ENCODE data around the gene SORCS2.

Gene SORCS2

GRCh38 chr4:7768736-7769135 lies 576.4 kb downstream of the SORCS2 start:
- Histone ChIP-seq H3K9ac (ENCODE audit: low read length) (no peak overlapping the region), H3K9me3 (ENCODE audit: control insufficient read depth, insufficient read depth, low read depth, low read length) (no peaks in the 10 kb centered on the region), H3K4me3 (ENCODE audit: low read depth, low read length) (no peak overlapping the region), H3K27me3 (ENCODE audit: control insufficient read depth, insufficient read depth, low read length) (no peaks in the 10 kb centered on the region), H3K36me3 (ENCODE audit: control insufficient read depth, insufficient read depth, low read length) (peaks cover 87% of the 10 kb centered on the region), H3K27ac (ENCODE audit: low read depth, low read length) (no peak overlapping the region), H3K4me1 (ENCODE audit: control insufficient read depth, insufficient read depth, low read length) (no peaks in the 10 kb centered on the region)

DNA sequence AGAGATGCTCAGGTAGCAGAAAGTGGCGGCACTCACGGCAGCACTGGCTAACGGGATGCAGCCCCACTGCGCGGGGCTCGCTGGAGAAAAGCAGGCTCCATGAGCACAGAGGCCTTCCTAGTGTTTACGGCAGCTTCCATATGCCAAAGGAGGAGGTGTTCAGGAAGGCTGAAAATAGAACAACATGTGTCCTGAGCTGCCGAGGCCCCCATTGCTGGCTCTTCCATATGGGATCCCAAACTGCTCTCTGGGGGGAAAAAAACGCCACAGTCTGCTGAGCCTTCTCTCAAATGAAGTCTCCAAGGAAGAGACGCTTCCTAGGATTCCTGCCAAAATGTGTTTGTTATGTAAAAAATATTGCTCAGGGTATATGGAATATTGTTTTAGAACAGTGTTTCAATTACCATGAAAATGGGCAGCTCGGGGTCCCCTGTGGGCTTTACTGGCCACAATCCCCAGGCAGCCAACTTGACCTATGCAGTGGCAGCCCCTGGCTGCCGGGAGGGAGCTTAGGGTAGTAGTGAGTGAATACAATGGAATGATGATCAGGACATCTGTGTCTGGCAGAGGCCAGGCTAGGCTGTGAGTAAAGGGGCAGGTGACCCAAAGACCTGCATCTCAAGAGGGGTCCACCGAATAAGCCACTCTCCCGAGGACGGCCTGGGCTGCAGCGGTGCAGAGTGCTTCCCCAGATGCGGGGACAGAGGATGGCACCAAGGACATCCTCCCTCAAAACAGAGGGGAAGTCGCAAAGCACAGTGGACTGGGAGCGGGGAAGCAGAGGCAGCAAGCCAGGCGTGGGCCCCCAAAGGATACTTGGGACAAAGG lies 577.3 kb downstream of the SORCS2 start:
- H3K9me3 ChIP-seq (ENCODE audit: control insufficient read depth, insufficient read depth, low read depth, low read length), result no peaks in the 10 kb centered on the region
- H3K4me3 ChIP-seq (ENCODE audit: low read depth, low read length), result no peak overlapping the region
- H3K9ac ChIP-seq (ENCODE audit: low read length), result no peak overlapping the region
- no peak overlapping the region for H3K27ac ChIP-seq (ENCODE audit: low read depth, low read length)
- H3K36me3 ChIP-seq (ENCODE audit: control insufficient read depth, insufficient read depth, low read length), result peaks cover 91% of the 10 kb centered on the region
- H3K27me3 ChIP-seq (ENCODE audit: control insufficient read depth, insufficient read depth, low read length), result no peaks in the 10 kb centered on the region
- no peaks in the 10 kb centered on the region for H3K4me1 ChIP-seq (ENCODE audit: control insufficient read depth, insufficient read depth, low read length)

- Histone ChIP-seq H3K36me3 (ENCODE audit: control insufficient read depth, insufficient read depth, low read length) (peaks cover 94% of the 10 kb centered on the region), H3K4me3 (ENCODE audit: low read depth, low read length) (no peak overlapping the region), H3K27me3 (ENCODE audit: control insufficient read depth, insufficient read depth, low read length) (no peaks in the 10 kb centered on the region), H3K27ac (ENCODE audit: low read depth, low read length) (no peak overlapping the region), H3K9me3 (ENCODE audit: control insufficient read depth, insufficient read depth, low read depth, low read length) (no peaks in the 10 kb centered on the region), H3K4me1 (ENCODE audit: control insufficient read depth, insufficient read depth, low read length) (peaks cover 2% of the 10 kb centered on the region; the same call in 1 of the 2 replicates), H3K9ac (ENCODE audit: low read length) (no peak overlapping the region)
Measured at GRCh38 chr4:7770224-7771050, 578.1 kb downstream of the SORCS2 start.

DNA sequence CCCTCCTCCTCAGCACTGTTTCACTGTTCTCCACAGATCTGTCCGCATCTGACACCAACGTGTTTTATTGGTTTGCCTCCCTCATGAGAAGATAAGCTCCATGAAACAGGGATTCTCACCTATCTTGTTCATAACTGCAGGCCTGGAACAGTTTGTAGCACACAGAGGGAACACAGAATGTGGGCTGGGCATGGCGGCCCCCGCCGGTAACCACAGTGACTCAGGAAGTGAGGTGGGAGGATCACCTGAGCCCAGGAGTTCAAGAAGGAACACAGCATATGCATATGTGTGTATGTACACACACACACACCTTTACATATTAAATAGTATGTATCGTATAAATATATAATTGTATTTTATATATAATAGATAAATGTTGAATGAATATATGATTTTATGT lies 578.7 kb downstream of the SORCS2 start:
- peaks cover 90% of the 10 kb centered on the region for H3K36me3 ChIP-seq (ENCODE audit: control insufficient read depth, insufficient read depth, low read length)
- H3K27ac ChIP-seq (ENCODE audit: low read depth, low read length), result no peak overlapping the region
- no peak overlapping the region for H3K9ac ChIP-seq (ENCODE audit: low read length)
- no peaks in the 10 kb centered on the region for H3K9me3 ChIP-seq (ENCODE audit: control insufficient read depth, insufficient read depth, low read depth, low read length)
- peaks cover 3% of the 10 kb centered on the region; the same call in 1 of the 2 replicates for H3K4me1 ChIP-seq (ENCODE audit: control insufficient read depth, insufficient read depth, low read length)
- no peaks in the 10 kb centered on the region for H3K27me3 ChIP-seq (ENCODE audit: control insufficient read depth, insufficient read depth, low read length)
- H3K4me3 ChIP-seq (ENCODE audit: low read depth, low read length), result no peak overlapping the region

DNA sequence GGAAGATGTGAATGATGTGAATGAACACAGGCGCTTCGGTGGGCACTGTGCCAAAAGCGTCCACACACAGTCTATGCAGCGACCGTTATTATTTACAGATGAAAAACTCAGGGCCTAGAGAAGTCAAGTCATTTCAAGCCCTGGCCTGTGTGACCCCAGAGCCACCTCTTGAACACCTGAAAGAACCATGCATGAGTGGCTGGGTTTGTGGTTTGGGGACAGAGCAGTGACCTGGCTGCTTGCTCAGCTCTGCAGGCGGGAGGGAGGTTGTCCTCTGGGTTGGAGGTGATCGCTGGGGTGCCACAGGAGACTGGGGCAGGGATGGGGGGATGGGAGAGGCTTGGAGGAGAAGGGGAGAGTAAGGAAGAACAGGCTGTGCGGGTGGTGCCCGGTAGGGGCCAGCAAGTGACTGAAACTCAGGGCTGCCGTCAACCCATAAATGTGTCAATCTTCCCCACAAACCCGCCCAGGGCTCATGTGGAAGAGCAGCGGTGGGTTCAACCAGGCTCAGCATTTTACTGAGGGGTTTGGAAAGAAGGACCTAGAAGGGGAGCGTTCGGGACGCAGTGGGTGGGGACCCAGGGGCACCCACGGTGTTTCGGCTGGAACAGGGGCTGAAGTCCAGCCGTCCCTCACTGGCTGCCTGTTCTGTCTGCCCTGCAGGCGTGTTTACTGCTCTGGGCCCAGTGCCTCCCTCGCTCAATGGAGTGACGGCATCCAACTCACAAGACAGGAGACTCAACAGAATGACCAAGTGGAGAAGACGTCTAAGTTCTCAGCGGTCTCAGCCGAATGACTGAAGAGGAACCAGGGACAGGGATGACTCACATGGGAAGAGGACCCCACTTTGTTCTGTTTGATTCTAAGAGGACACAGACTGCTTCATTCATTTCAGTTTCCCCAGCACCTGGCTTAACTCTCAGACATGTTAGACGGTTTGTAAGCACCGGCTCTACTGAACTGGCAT lies 579.5 kb downstream of the SORCS2 start:
- H3K4me3 ChIP-seq (ENCODE audit: low read depth, low read length), result no peak overlapping the region
- H3K27ac ChIP-seq (ENCODE audit: low read depth, low read length), result no peak overlapping the region
- no peaks in the 10 kb centered on the region for H3K27me3 ChIP-seq (ENCODE audit: control insufficient read depth, insufficient read depth, low read length)
- peaks cover 3% of the 10 kb centered on the region; the same call in 1 of the 2 replicates for H3K4me1 ChIP-seq (ENCODE audit: control insufficient read depth, insufficient read depth, low read length)
- H3K36me3 ChIP-seq (ENCODE audit: control insufficient read depth, insufficient read depth, low read length), result peaks cover 89% of the 10 kb centered on the region
- no peaks in the 10 kb centered on the region for H3K9me3 ChIP-seq (ENCODE audit: control insufficient read depth, insufficient read depth, low read depth, low read length)
- H3K9ac ChIP-seq (ENCODE audit: low read length), result no peak overlapping the region

GRCh38 chr4:7772711-7773385 lies 580.5 kb downstream of the SORCS2 start:
- Histone ChIP-seq H3K36me3 (ENCODE audit: control insufficient read depth, insufficient read depth, low read length) (peaks cover 89% of the 10 kb centered on the region), H3K9ac (ENCODE audit: low read length) (no peak overlapping the region), H3K27me3 (ENCODE audit: control insufficient read depth, insufficient read depth, low read length) (no peaks in the 10 kb centered on the region), H3K4me3 (ENCODE audit: low read depth, low read length) (no peak overlapping the region), H3K9me3 (ENCODE audit: control insufficient read depth, insufficient read depth, low read depth, low read length) (no peaks in the 10 kb centered on the region), H3K4me1 (ENCODE audit: control insufficient read depth, insufficient read depth, low read length) (peaks cover 3% of the 10 kb centered on the region; the same call in 1 of the 2 replicates), H3K27ac (ENCODE audit: low read depth, low read length) (no peak overlapping the region)

- Histone ChIP-seq H3K27ac (ENCODE audit: low read depth, low read length) (no peak overlapping the region), H3K4me1 (ENCODE audit: control insufficient read depth, insufficient read depth, low read length) (peaks cover 3% of the 10 kb centered on the region; the same call in 1 of the 2 replicates)
Measured at GRCh38 chr4:7773401-7774180, 581.3 kb downstream of the SORCS2 start.

GRCh38 chr4:7774301-7775294 lies 582.3 kb downstream of the SORCS2 start:
- no peaks in the 10 kb centered on the region for H3K9me3 ChIP-seq (ENCODE audit: control insufficient read depth, insufficient read depth, low read depth, low read length)
- no peaks in the 10 kb centered on the region for H3K27me3 ChIP-seq (ENCODE audit: control insufficient read depth, insufficient read depth, low read length)
- no peak overlapping the region for H3K27ac ChIP-seq (ENCODE audit: low read depth, low read length)
- H3K9ac ChIP-seq (ENCODE audit: low read length), result no peak overlapping the region
- H3K4me3 ChIP-seq (ENCODE audit: low read depth, low read length), result no peak overlapping the region
- H3K36me3 ChIP-seq (ENCODE audit: control insufficient read depth, insufficient read depth, low read length), result peaks cover 87% of the 10 kb centered on the region
- peaks cover 3% of the 10 kb centered on the region; the same call in 1 of the 2 replicates for H3K4me1 ChIP-seq (ENCODE audit: control insufficient read depth, insufficient read depth, low read length)

More at GRCh38 chr4:7773401-7774180, 581.3 kb downstream of the SORCS2 start:
- Histone ChIP-seq H3K4me3 (ENCODE audit: low read depth, low read length) (no peak overlapping the region), H3K27me3 (ENCODE audit: control insufficient read depth, insufficient read depth, low read length) (no peaks in the 10 kb centered on the region), H3K9ac (ENCODE audit: low read length) (no peak overlapping the region), H3K9me3 (ENCODE audit: control insufficient read depth, insufficient read depth, low read depth, low read length) (no peaks in the 10 kb centered on the region), H3K36me3 (ENCODE audit: control insufficient read depth, insufficient read depth, low read length) (peaks cover 89% of the 10 kb centered on the region)

- Histone ChIP-seq H3K27ac (ENCODE audit: low read depth, low read length) (no peak overlapping the region), H3K4me3 (ENCODE audit: low read depth, low read length) (no peak overlapping the region), H3K36me3 (ENCODE audit: control insufficient read depth, insufficient read depth, low read length) (peaks cover 85% of the 10 kb centered on the region)
Measured at GRCh38 chr4:7775396-7775795, 583.1 kb downstream of the SORCS2 start.

More at GRCh38 chr4:7775396-7775795, 583.1 kb downstream of the SORCS2 start:
- Histone ChIP-seq H3K4me1 (ENCODE audit: control insufficient read depth, insufficient read depth, low read length) (peaks cover 3% of the 10 kb centered on the region; the same call in 1 of the 2 replicates), H3K9me3 (ENCODE audit: control insufficient read depth, insufficient read depth, low read depth, low read length) (no peaks in the 10 kb centered on the region), H3K27me3 (ENCODE audit: control insufficient read depth, insufficient read depth, low read length) (no peaks in the 10 kb centered on the region), H3K9ac (ENCODE audit: low read length) (no peak overlapping the region)
